Cardiac septum (tissue), 1 donor: ENCODE data around the gene RGSL1. TPM values are rescaled to one million over a fixed set of nuclear protein-coding genes. Genes with fewer than 3 reads are reported as not detected.
"Not testable (repeated sequence)": the region's sequence is repeated elsewhere in the genome, so short reads cannot be mapped to it uniquely, and the experiment has no call there.

Experiments
- DNase-seq: peaks from one replicate; pipeline ENCODE4 v3.0.0-alpha.2; 2020; ENCODE audit warnings: low spot score
- intact Hi-C: fragments of 100-400 bp; cut with DNase I; formaldehyde crosslinking; loops from one replicate; pipeline ENCODE4 v1.14.0; 2022
- total RNA-seq: library from RNA; stranded (reverse); fragmentation: NEBNext Ultra II Directional; extraction: Animal tissue kit (Norgen Biotek cat#: 25700); gene quantifications from one replicate; pipeline ENCODE4 v1.2.1, GENCODE V29; 2021
- donor health status: DM: no; HTN: no; CAD: no.

RGSL1 gene
- total RNA-seq, 1 donor from 2014 or later = not detected

- intact Hi-C loops = no loop called here
- no peak for DNase-seq
Measured at GRCh38 chr1:182442333-182442732, 7.6 kb upstream of the RGSL1 start.

- DNase-seq = no peak
- intact Hi-C loops = no loop called here
Measured at GRCh38 chr1:182444497-182444896, 5.4 kb upstream of the RGSL1 start.

GRCh38 chr1:182446033-182446669 is 3.8 kb upstream of the RGSL1 start:
- DNase-seq = no peak
- intact Hi-C loops = loop anchor here (5.0 kb wide), 1 partner anchor 336 kb away; no protein-coding TSS in a partner anchor

DNA sequence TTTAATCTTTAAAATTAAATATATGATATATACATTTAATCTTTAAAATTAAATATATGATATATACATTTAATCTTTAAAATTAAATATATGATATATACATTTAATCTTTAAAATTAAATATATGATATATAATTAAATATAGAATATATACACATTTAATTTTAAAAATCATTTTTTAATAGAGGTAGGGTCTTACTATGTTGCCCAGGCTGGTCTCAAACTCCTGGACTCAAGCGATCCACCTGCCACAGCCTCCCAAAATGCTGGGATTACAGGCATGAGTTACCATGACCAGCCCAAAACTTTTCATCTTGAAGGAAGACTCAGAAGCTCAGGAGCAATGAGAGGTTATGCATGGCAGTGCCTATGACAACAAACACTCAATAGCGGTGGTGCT is 2.8 kb upstream of the RGSL1 start:
- DNase-seq = not testable (repeated sequence)
- intact Hi-C loops = loop anchor here (5.0 kb wide), 1 partner anchor 335 kb away; no protein-coding TSS in a partner anchor

DNA sequence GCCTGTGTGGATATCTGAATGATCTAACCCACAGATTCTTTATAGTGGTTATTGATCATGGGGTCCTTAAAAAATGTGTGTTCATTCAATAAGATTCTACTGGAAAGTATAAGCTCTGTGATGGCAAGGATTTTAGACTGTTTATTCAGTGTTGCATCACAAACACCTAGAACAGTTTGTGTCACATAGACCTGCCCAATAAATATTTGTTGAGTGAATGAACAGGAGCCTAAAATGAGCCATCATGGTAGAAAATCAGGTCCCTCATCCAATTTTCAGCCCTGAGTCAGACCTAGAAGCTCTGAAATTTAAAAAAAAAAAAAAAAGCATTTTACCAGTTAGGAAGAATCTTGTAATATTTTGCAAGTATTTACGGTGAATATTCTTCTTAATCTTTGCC is 2.3 kb upstream of the RGSL1 start:
- intact Hi-C loops = loop anchor here (2.0 to 5.0 kb wide), 2 partner anchors 149 to 335 kb away; no protein-coding TSS in a partner anchor
- DNase-seq = no peak

DNA sequence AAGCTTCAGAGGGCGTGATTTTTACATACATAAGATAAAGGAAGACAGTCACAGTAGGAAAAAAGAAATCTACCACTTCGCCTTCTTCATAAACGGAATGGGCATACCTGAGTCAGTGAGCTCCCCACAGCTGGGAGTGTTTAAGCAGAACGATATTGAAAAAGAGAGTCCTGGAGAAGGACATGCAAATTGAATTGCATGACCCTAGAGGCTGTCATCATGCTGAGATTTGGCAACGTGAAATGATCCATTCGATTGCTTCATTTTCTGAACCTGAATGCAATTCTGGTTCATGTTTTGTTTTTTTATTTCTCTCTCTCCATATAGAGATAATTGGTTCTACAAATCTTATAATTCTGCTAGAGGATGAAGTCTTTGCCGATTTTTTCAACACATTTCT is 3.7 kb downstream of the RGSL1 start:
- intact Hi-C loops = no loop called here

GRCh38 chr1:182457844-182458243 is 7.9 kb downstream of the RGSL1 start:
- intact Hi-C loops = no loop called here
- no peak for DNase-seq

More for the DNA sequence above, 3.7 kb downstream of the RGSL1 start:
- DNase-seq = no peak

DNA sequence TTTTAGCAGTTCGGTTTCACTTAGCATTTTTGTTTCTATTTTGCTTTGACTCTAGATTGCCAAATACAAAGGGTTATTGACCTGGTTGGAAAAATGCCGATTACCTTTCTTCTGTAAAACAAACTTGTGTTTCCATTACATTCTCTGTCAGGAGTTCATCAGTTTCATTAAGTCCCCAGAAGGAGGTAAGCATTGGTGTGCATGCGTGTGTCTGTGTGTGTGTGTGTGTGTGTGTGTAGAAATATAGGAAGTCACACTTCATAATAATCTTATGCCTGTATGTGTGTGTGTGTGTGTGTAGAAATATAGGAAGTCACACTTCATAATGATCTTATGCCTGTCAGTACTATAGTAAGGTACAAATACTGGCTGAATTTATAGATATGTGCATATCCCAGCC is 10.0 kb downstream of the RGSL1 start:
- no peak for DNase-seq
- intact Hi-C loops = no loop called here

- no peak for DNase-seq
- intact Hi-C loops = no loop called here
Measured at GRCh38 chr1:182460550-182460951, 10.6 kb downstream of the RGSL1 start.

- DNase-seq = no peak
- intact Hi-C loops = no loop called here
Measured at GRCh38 chr1:182473556-182473955, 23.6 kb downstream of the RGSL1 start.

GRCh38 chr1:182476625-182477024 is 26.7 kb downstream of the RGSL1 start:
- no peak for DNase-seq
- intact Hi-C loops = no loop called here

GRCh38 chr1:182478238-182478637 is 28.3 kb downstream of the RGSL1 start:
- intact Hi-C loops = no loop called here
- no peak for DNase-seq

GRCh38 chr1:182484067-182484466 is 34.1 kb downstream of the RGSL1 start:
- intact Hi-C loops = no loop called here
- DNase-seq = no peak

- DNase-seq = no peak
- intact Hi-C loops = no loop called here
Measured at GRCh38 chr1:182484531-182485257, 34.7 kb downstream of the RGSL1 start.

- intact Hi-C loops = no loop called here
- DNase-seq = no peak
Measured at GRCh38 chr1:182485861-182486260, 35.9 kb downstream of the RGSL1 start.

DNA sequence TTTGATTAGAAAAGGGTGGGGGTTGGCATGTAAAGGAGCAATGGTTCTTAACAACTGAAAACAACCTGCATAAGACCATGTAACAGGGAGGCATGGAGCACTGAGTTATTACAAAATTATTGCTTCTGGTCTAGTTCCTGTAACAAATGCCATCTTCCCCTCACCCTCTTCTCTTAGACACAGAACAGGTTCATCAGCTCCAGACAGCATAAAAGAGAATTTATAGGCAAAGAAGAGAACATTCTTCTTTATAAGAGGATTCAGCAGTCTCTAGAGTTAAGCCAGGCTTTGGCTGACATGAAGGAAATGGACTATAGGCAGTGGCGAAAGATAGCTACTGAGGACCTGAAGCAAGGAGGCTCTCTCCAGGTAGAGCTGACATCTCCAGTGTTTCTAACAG is 38.9 kb downstream of the RGSL1 start:
- DNase-seq = no peak
- intact Hi-C loops = no loop called here

DNA sequence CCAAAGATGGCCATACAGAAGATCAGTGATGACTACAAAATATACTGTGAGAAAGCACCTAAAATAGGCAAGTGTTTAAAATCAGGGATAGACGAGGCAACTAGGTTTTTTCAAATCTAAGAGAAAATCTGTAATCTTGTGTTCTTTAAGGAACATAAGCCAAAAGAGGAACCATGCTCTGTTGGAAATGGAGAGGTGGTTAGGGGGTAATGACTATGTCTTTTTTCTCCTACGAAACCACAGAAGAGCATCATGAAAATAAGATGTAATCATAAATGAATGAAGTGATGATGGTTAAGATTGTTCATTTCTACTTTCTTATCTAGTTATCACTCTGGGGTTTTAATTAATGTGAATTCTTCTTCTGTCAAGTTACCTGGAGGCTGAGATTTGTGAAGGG is 43.1 kb downstream of the RGSL1 start:
- intact Hi-C loops = no loop called here

DNA sequence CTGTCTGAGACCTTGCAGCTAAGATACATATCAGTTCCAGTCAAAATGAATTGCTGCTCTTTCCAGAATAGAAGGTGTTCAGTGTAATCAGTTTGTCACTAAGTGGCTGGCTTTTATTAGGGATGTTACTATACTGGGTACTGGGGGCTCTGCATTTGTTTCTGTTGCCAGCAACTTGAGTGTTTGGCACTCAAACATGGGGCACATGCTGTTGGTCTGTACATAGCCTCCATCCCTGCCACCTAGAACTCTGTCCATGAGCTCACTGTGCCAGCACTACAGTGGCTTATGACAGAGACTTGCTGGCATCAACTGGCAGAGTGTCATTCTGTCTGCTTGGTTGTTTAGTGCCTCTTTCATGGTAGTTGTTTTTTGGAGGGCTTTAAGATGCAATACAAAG is 45.1 kb downstream of the RGSL1 start:
- DNase-seq = no peak

More for the DNA sequence above, 43.1 kb downstream of the RGSL1 start:
- DNase-seq = no peak

DNA sequence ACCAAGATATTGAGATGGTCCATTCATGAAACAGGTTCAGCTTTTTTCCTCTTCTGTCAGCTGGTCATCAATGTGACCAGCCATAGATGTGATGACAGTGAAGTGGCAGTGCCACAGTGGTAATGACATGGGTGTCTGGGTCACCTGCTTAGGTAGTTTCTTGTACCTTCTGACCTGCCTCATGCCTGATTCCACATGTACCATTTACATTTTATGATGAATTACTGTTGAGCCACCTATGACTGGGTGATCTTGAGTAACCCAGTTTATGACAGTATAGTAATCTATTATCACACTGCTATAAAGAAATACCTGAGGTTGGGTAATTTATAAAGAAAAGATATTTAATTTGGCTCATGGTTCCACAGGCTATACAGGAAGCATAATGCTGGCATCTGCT is 45.7 kb downstream of the RGSL1 start:
- intact Hi-C loops = no loop called here
- DNase-seq = no peak

More for the DNA sequence above, 45.1 kb downstream of the RGSL1 start:
- intact Hi-C loops = no loop called here

DNA sequence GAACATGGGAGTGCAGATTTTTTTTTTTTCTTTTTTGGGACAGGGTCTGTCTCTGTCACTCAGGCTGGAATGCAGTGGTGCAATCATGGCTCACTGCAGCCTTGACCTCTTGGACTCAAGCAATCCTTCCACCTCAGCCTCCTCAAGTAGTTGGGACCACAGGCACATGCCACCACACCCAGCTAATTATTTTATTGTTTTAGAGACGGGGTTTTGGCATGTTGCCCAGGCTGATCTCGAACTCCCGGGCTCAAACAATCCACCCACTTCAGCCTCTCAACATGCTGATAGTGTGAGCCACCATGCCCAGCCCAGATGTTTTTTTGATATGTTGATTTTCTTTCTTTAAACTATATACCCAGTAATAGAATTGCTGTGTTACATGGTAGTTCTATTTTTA is 57.7 kb downstream of the RGSL1 start:
- no peak for DNase-seq
- intact Hi-C loops = no loop called here

DNA sequence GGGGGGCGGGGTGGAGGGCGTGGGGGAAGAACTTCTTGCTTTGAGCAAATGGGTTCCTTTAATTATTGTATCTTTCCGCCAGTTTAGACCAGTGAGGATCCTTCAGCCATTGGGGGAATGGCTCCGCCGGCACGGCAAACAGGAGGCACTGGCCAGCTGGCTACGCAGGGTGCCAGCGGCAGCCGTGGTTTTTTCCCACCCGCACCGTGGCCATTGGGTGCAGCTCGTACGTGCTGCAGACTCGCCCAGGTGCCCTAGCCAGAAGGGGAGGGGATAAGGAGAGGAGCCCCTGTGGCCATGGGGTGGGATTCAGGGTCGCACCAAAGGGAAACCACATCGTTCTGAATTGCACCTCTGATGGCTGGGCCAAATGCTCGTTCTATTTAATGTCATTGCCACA is 65.6 kb downstream of the RGSL1 start:
- DNase-seq = no peak
- intact Hi-C loops = no loop called here
